Measurements from ENCODE around the gene SLC24A4.
"Not testable (repeated sequence)": the region's sequence is repeated elsewhere in the genome, so short reads cannot be mapped to it uniquely, and the experiment has no call there.

SLC24A4 gene

DNA sequence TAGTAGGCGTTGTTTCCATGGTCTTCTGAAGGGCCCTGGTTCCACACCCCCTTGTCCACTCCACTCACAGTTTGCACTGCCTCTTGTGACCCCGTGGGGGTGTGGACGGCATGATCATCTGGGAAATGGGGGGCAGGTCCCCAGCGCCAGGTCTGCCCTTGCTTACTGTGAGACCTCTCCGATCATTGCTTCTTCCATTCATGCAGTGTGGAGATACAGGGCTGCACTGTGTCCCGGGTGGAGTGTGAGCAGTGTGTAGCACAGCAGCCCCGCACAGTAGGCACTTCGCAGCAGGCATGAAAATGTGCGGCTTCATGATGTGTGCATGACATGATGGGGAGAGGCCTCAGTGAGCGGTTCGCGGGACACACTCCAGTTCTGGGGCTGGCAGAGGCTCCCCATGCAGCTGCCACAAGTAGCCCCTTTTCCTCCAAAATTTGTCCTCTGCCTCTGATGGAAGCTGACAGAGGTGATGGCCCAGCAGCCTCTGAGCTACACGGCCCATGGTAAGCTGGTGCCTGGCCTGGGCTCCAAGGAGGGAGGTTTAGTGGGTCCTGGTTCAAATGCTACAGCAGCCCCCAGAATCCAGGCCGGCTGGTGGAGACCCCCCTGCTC lies 205.6 kb downstream of the SLC24A4 start:
- no peak for DNase-seq

GRCh38 chr14:92529903-92530302 lies 206.9 kb downstream of the SLC24A4 start:
- no peak for DNase-seq

- DNase-seq, result peak; percentile 59
Observed at GRCh38 chr14:92531106-92531873, 208.3 kb downstream of the SLC24A4 start.

GRCh38 chr14:92532490-92533163 lies 209.7 kb downstream of the SLC24A4 start:
- no peak for DNase-seq

- DNase-seq, result peak; percentile 64
Observed at GRCh38 chr14:92534932-92535643, 212.1 kb downstream of the SLC24A4 start.

GRCh38 chr14:92536231-92536630 lies 213.3 kb downstream of the SLC24A4 start:
- not testable (repeated sequence) for DNase-seq

GRCh38 chr14:92538412-92538985 lies 215.5 kb downstream of the SLC24A4 start:
- DNase-seq, result no peak

DNA sequence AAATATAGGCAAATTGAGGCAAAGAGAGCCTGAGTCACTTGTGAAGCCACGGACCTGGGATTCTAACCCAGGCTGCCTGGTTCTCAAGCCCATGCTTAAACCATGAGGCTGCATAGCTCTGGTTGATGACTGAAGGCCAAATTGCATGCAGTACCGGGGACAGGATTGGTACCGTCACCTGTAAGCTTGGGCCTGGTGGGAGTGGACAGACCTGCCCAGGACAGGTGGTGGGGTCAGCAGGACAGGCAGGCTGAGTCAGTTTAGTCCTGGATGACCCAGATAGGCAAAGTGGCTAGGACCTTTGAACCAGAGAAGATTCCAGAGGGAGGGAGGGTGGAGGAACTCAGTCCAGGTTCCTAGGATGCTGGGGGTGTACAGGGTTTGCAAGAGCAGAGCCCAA lies 216.5 kb downstream of the SLC24A4 start:
- no peak for DNase-seq

- DNase-seq, result no peak
Observed at GRCh38 chr14:92539875-92540274, 216.9 kb downstream of the SLC24A4 start.

GRCh38 chr14:92540472-92541048 lies 217.6 kb downstream of the SLC24A4 start:
- no peak for DNase-seq

- DNase-seq, result no peak
Observed at GRCh38 chr14:92542766-92543554, 220.0 kb downstream of the SLC24A4 start.

- no peak for DNase-seq
Observed at GRCh38 chr14:92544051-92544720, 221.2 kb downstream of the SLC24A4 start.

DNA sequence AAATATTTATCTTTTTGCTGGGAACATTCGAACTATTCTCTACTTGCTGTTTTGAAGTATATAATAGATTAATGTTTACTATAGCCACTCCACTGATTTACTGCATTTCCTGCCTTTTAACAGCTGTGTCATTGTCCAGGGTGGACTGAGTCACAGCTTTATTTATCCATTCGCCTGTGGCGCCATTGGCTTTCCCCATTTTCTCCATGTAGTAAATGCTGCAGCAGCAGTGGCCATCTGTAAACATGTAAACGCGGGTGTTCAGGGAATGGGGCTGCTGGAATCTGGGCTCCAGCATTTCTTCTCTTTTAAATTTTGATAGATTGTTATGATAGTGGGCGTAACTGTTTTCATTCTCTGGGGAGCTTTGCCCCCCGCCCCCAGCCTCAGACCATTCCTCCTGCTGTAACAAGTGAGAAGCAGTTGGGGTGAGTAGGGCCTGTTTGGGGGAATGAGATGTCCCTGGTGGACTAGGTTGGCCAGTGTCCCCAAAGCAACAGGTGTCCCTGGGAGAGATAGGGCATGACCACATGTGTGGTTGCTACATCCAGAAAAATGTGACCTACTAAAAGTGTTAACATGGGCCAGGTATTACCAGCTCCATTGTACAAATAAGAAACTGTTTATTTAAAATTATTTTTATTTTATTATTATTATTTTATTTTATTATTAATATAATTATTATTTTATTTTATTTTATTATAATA lies 223.5 kb downstream of the SLC24A4 start:
- DNase-seq, result no peak

GRCh38 chr14:92549105-92549858 lies 226.3 kb downstream of the SLC24A4 start:
- DNase-seq, result no peak

DNA sequence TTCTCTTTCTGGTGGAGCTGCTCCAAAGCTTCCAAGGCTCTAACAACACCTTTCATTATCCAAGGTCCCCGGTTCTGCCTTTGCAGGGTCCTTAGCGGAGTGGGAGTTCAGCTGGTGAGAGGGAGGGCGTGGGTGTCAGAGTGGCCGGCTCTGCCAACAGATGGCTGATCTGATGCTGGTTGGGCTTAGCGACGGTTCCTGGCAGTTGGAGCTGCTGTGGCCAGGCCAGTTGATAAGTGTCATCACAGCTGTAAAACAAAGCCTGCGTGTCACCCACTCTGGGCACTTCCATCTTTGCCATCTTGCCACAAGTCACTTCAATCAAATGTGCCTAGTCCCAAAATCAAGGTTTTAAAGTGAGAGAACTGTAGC lies 226.9 kb downstream of the SLC24A4 start:
- DNase-seq, result no peak
